ENCODE results near the gene OGFOD1. TPM values are rescaled to one million over a fixed set of nuclear protein-coding genes. Genes with fewer than 3 reads are reported as not detected.

OGFOD1 gene
- total and polyA plus RNA-seq, 2 donors (not counting 1 experiment from before 2014, with no cell fraction given) = 8.4 to 28.7 TPM

- TF ChIP-seq EZH2 (IDR thresholded peaks at IDR 0.05; ENCODE audit: borderline replicate concordance, insufficient read depth, low read depth, low read length, poor library complexity, severe bottlenecking) = no peak
- no peak for TF ChIP-seq CTCF (IDR thresholded peaks at IDR 0.05)
- ChIA-PET CTCF (no interaction called here), POLR2A (no interaction called here)
- no peak overlapping the region for H3K4me3 ChIP-seq (ENCODE audit: control extremely low read depth in 1 of 5, extremely low read depth in 1 of 5, insufficient read depth in 1 of 5, low read depth in 2 of 5, low read length in 4 of 5)
- H3K9me3 ChIP-seq (ENCODE audit: control extremely low read depth in 1 of 3, control insufficient read depth in 2 of 3, insufficient read depth in 1 of 3, low read length in 2 of 3) = no peaks in the 10 kb centered on the region
- intact Hi-C loops (cut with micrococcal nuclease) = no loop called here
- peaks cover 4 to 39% of the 10 kb centered on the region in 2 experiments for H3K36me3 ChIP-seq (replicated peaks in 1 of 2; ENCODE audit: control extremely low read depth in 1 of 2, control insufficient read depth in 1 of 2, extremely low read depth in 1 of 2, insufficient read depth in 2 of 2, low read length in 1 of 2)
- H3K4me3 Mint-ChIP-seq = no peak overlapping the region
- no peaks in the 10 kb centered on the region for H3K9me3 Mint-ChIP-seq (ENCODE audit: insufficient read depth)
- no peak overlapping the region for H2AFZ ChIP-seq (ENCODE audit: insufficient read depth, low read depth, low read length, poor library complexity, severe bottlenecking)
- no peaks in the 10 kb centered on the region for H3K79me2 ChIP-seq (ENCODE audit: control insufficient read depth, insufficient read depth, low read length)
- H3K27me3 ChIP-seq (replicated peaks in 1 of 4; ENCODE audit: control extremely low read depth in 1 of 4, control insufficient read depth in 3 of 4, insufficient read depth in 4 of 4, low read length in 3 of 4) = no peaks in the 10 kb centered on the region
- no peaks in the 10 kb centered on the region for H4K20me1 ChIP-seq (ENCODE audit: control insufficient read depth, insufficient read depth, low read length, poor library complexity, severe bottlenecking)
- DNase-seq (no peak), ATAC-seq (ENCODE audit: low read depth) (no peak)
- peaks cover 3% of the 10 kb centered on the region in 2 donors for H3K4me1 ChIP-seq (ENCODE audit: control insufficient read depth in 2 of 2, insufficient read depth in 2 of 2, low read length in 2 of 2)
- 100% methylated on average over 1 of the region's 1 CpG for WGBS (ENCODE audit: insufficient coverage)
- no peak overlapping the region for H3K9ac ChIP-seq (ENCODE audit: low read length)
- no peak overlapping the region for H3K4me2 ChIP-seq (replicated peaks; ENCODE audit: low read depth, low read length, poor library complexity, severe bottlenecking)
- peaks cover 11% of the 10 kb centered on the region for H3K4me1 Mint-ChIP-seq
- H3K27ac Mint-ChIP-seq = no peak overlapping the region
- H3K27ac ChIP-seq (ENCODE audit: low read length in 2 of 2) = no peak overlapping the region
- no peaks in the 10 kb centered on the region for H3K27me3 Mint-ChIP-seq
Observed at GRCh38 chr16:56493815-56494214, 42.5 kb downstream of the OGFOD1 start.

GRCh38 chr16:56505181-56505580, 53.8 kb downstream of the OGFOD1 start:
- Histone ChIP-seq H3K4me2 (replicated peaks; ENCODE audit: low read depth, low read length, poor library complexity, severe bottlenecking) (no peak overlapping the region), H3K9ac (ENCODE audit: low read length) (no peak overlapping the region), H2AFZ (ENCODE audit: insufficient read depth, low read depth, low read length, poor library complexity, severe bottlenecking) (no peak overlapping the region), H3K9me3 (ENCODE audit: control extremely low read depth in 1 of 3, control insufficient read depth in 2 of 3, insufficient read depth in 1 of 3, low read length in 2 of 3) (no peaks in the 10 kb centered on the region), H3K27ac (ENCODE audit: low read length in 2 of 2) (no peak overlapping the region), H3K4me3 (ENCODE audit: control extremely low read depth in 1 of 5, extremely low read depth in 1 of 5, insufficient read depth in 1 of 5, low read depth in 2 of 5, low read length in 4 of 5) (no peak overlapping the region), H3K27me3 (replicated peaks in 1 of 4; ENCODE audit: control extremely low read depth in 1 of 4, control insufficient read depth in 3 of 4, insufficient read depth in 4 of 4, low read length in 3 of 4) (no peaks in the 10 kb centered on the region), H3K79me2 (ENCODE audit: control insufficient read depth, insufficient read depth, low read length) (no peaks in the 10 kb centered on the region), H3K4me1 (ENCODE audit: control insufficient read depth in 2 of 2, insufficient read depth in 2 of 2, low read length in 2 of 2) (no peaks in the 10 kb centered on the region), H4K20me1 (ENCODE audit: control insufficient read depth, insufficient read depth, low read length, poor library complexity, severe bottlenecking) (no peaks in the 10 kb centered on the region), H3K36me3 (replicated peaks in 1 of 2; ENCODE audit: control extremely low read depth in 1 of 2, control insufficient read depth in 1 of 2, extremely low read depth in 1 of 2, insufficient read depth in 2 of 2, low read length in 1 of 2) (peaks cover 6 to 69% of the 10 kb centered on the region in 2 experiments)
- H3K9me3 Mint-ChIP-seq (ENCODE audit: insufficient read depth) = no peaks in the 10 kb centered on the region
- H3K4me3 Mint-ChIP-seq = no peak overlapping the region
- CTCF ChIA-PET = no interaction called here
- TF ChIP-seq EZH2 (IDR thresholded peaks at IDR 0.05; ENCODE audit: borderline replicate concordance, insufficient read depth, low read depth, low read length, poor library complexity, severe bottlenecking) = no peak
- no peak for TF ChIP-seq CTCF (IDR thresholded peaks at IDR 0.05)
- H3K27me3 Mint-ChIP-seq = no peaks in the 10 kb centered on the region
- intact Hi-C loops (cut with micrococcal nuclease) = no loop called here
- no peaks in the 10 kb centered on the region for H3K4me1 Mint-ChIP-seq
- POLR2A ChIA-PET = no interaction called here
- no peak for DNase-seq
- no peak for ATAC-seq (ENCODE audit: low read depth)
- no CpG with 5 or more reads among the region's 3 CpGs for WGBS (ENCODE audit: insufficient coverage)
- H3K27ac Mint-ChIP-seq = no peak overlapping the region

All from B cell (primary cell).